Measurements from ENCODE around the gene METTL9.
A peak's percentile ranks its signal among the peaks of the same experiment; 100 is the strongest.

The METTL9 gene

GRCh38 chr16:21656795-21657768 is 57.7 kb downstream of the METTL9 start:
- TF ChIP-seq CTCF (IDR thresholded peaks at IDR 0.05; ENCODE audit: low read depth, low read length), result peak; percentile 86
- DNase-seq (ENCODE audit: low read depth, low spot score), result peak; percentile 57
- no peak overlapping the region for H3K4me3 ChIP-seq (ENCODE audit: low read depth, low read length)
- in situ Hi-C loops (cut with HindIII; ENCODE audit: low sequenced_read_pairs), result no loop called here

GRCh38 chr16:21659124-21659523 is 59.7 kb downstream of the METTL9 start:
- no peak for DNase-seq (ENCODE audit: low read depth, low spot score)
- H3K4me3 ChIP-seq (ENCODE audit: low read depth, low read length), result no peak overlapping the region
- in situ Hi-C loops (cut with HindIII; ENCODE audit: low sequenced_read_pairs), result no loop called here
- no peak for TF ChIP-seq CTCF (IDR thresholded peaks at IDR 0.05; ENCODE audit: low read depth, low read length)

GRCh38 chr16:21663889-21664647 is 64.7 kb downstream of the METTL9 start, which contains the start of gene OTOA:
OTOA (plus strand) TSS chr16:21663968; CDS start chr16:21678515, 14,547 bp downstream.
- in situ Hi-C loops (cut with HindIII; ENCODE audit: low sequenced_read_pairs), result no loop called here
- TF ChIP-seq CTCF (IDR thresholded peaks at IDR 0.05; ENCODE audit: low read depth, low read length), result no peak
- H3K4me3 ChIP-seq (ENCODE audit: low read depth, low read length), result no peak within 1 kb of the TSS
- DNase-seq (ENCODE audit: low read depth, low spot score), result no peak

- no peak for TF ChIP-seq CTCF (IDR thresholded peaks at IDR 0.05; ENCODE audit: low read depth, low read length)
Measured at GRCh38 chr16:21664801-21665492, 65.6 kb downstream of the METTL9 start.

GRCh38 chr16:21666772-21667171 is 67.4 kb downstream of the METTL9 start:
- in situ Hi-C loops (cut with HindIII; ENCODE audit: low sequenced_read_pairs), result no loop called here
- TF ChIP-seq CTCF (IDR thresholded peaks at IDR 0.05; ENCODE audit: low read depth, low read length), result no peak
- no peak overlapping the region for H3K4me3 ChIP-seq (ENCODE audit: low read depth, low read length)
- no peak for DNase-seq (ENCODE audit: low read depth, low spot score)

More at GRCh38 chr16:21664801-21665492, 65.6 kb downstream of the METTL9 start:
- no peak overlapping the region for H3K4me3 ChIP-seq (ENCODE audit: low read depth, low read length)
- in situ Hi-C loops (cut with HindIII; ENCODE audit: low sequenced_read_pairs), result no loop called here
- DNase-seq (ENCODE audit: low read depth, low spot score), result no peak

- in situ Hi-C loops (cut with HindIII; ENCODE audit: low sequenced_read_pairs), result no loop called here
- TF ChIP-seq CTCF (IDR thresholded peaks at IDR 0.05; ENCODE audit: low read depth, low read length), result no peak
- no peak for DNase-seq (ENCODE audit: low read depth, low spot score)
- H3K4me3 ChIP-seq (ENCODE audit: low read depth, low read length), result no peak overlapping the region
Measured at GRCh38 chr16:21667575-21667974, 68.2 kb downstream of the METTL9 start.

Measured in astrocyte of the spinal cord (primary cell).